Immature natural killer cell (primary cell): ENCODE measurements around the gene CIITA. TPM values are rescaled to one million over a fixed set of nuclear protein-coding genes. Genes with fewer than 3 reads are reported as not detected.
"Not testable (repeated sequence)": the region's sequence is repeated elsewhere in the genome, so short reads cannot be mapped to it uniquely, and the experiment has no call there.

Experiments used
- DNase-seq, 3 donors: peaks; one replicate each; pipeline ENCODE4 v3.0.0; 2022; ENCODE audit warnings: mixed read lengths in 1 of 3
- H3K27ac Mint-ChIP-seq, 6 donors: one replicate each; pipeline ENCODE4 v1.8.0; 2020; ENCODE audit warnings: mixed read lengths in 6 of 6, mild to moderate bottlenecking in 5 of 6, inconsistent platforms in 4 of 6, moderate library complexity in 3 of 6
- H3K27me3 Mint-ChIP-seq, 3 donors: one replicate each; pipeline ENCODE4 v1.8.0; 2020 to 2021; ENCODE audit warnings: low read depth in 3 of 3, mild to moderate bottlenecking in 3 of 3, mixed read lengths in 3 of 3, moderate library complexity in 3 of 3, inconsistent platforms in 1 of 3
- H3K36me3 Mint-ChIP-seq, 3 donors: one replicate each; pipeline ENCODE4 v1.8.0; 2020; ENCODE audit warnings: mixed read lengths in 3 of 3, inconsistent platforms in 2 of 3, mild to moderate bottlenecking in 2 of 3
- H3K4me1 Mint-ChIP-seq, 2 donors: one replicate each; pipeline ENCODE4 v1.8.0; 2020; ENCODE audit warnings: inconsistent platforms in 2 of 2, mild to moderate bottlenecking in 2 of 2, mixed read lengths in 2 of 2, moderate library complexity in 1 of 2
- H3K4me3 Mint-ChIP-seq, 5 donors: one replicate each; pipeline ENCODE4 v1.8.0; 2020; ENCODE audit warnings: mild to moderate bottlenecking in 5 of 5, mixed read lengths in 5 of 5, inconsistent platforms in 3 of 5, moderate library complexity in 3 of 5
- H3K9me3 Mint-ChIP-seq, 6 donors: one replicate each; pipeline ENCODE4 v1.8.0; 2020; ENCODE audit warnings: mild to moderate bottlenecking in 6 of 6, mixed read lengths in 6 of 6, inconsistent platforms in 4 of 6, moderate library complexity in 3 of 6
- polyA plus RNA-seq, 3 donors: library from polyadenylated mRNA; unstranded; fragments of 300-500 nt; fragmentation: Illumina TruSeq; gene quantifications; one replicate each; pipeline ENCODE4 v1.2.3, GENCODE V29; 2021

The CIITA gene
- polyA plus RNA-seq, 3 donors from 2014 or later: 0.25 to 2.4 (median 1.7) TPM

DNA sequence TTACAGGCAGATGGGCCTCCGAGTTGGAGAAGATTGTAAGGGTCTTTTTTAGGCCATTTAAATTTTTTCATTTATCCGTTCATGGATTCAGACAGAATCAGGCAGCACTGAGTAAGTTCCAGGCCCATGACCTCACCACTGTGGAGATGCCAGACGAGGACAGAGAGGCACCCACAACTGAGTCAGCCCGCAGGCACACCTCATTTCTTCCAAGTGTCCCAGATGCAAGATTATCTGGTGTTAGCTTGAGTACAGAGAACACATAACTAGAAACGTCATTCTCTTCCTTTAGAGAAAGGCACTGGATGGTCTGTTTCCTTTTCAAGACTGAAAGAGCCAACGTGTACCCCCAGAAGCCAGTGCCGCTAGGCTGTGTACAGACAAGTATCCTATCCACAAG, 84.2 kb downstream of the CIITA start:
- H3K27ac Mint-ChIP-seq: no peak overlapping the region
- no peak overlapping the region for H3K4me3 Mint-ChIP-seq
- peaks cover 5 to 7% of the 10 kb centered on the region in 2 donors for H3K4me1 Mint-ChIP-seq
- no peak for DNase-seq
- H3K36me3 Mint-ChIP-seq: peaks cover 18 to 36% (median 22%) of the 10 kb centered on the region in 3 donors
- H3K9me3 Mint-ChIP-seq: no peaks in the 10 kb centered on the region
- peaks cover 0 to 1% (median 0%) of the 10 kb centered on the region in 3 donors for H3K27me3 Mint-ChIP-seq

- Mint-ChIP-seq H3K36me3 (peaks cover 12 to 30% (median 16%) of the 10 kb centered on the region in 3 donors), H3K9me3 (no peaks in the 10 kb centered on the region), H3K4me1 (peaks cover 5 to 7% of the 10 kb centered on the region in 2 donors), H3K27me3 (peaks cover 0 to 3% (median 0%) of the 10 kb centered on the region in 3 donors), H3K27ac (no peak overlapping the region), H3K4me3 (no peak overlapping the region)
- peak; percentile 68 to 74 (median 71) for DNase-seq
Measured at GRCh38 chr16:10964039-10964890, 87.3 kb downstream of the CIITA start.

- H3K4me3 Mint-ChIP-seq: no peak overlapping the region
- no peak for DNase-seq
- no peaks in the 10 kb centered on the region for H3K9me3 Mint-ChIP-seq
- peaks cover 5 to 7% of the 10 kb centered on the region in 2 donors for H3K4me1 Mint-ChIP-seq
- peaks cover 0 to 3% (median 0%) of the 10 kb centered on the region in 3 donors for H3K27me3 Mint-ChIP-seq
- H3K36me3 Mint-ChIP-seq: peaks cover 12 to 30% (median 16%) of the 10 kb centered on the region in 3 donors
- H3K27ac Mint-ChIP-seq: no peak overlapping the region
Measured at GRCh38 chr16:10964891-10965326, 87.9 kb downstream of the CIITA start.

GRCh38 chr16:10965440-10966061, 88.5 kb downstream of the CIITA start:
- no peak overlapping the region for H3K4me3 Mint-ChIP-seq
- peaks cover 13 to 26% (median 13%) of the 10 kb centered on the region in 3 donors for H3K36me3 Mint-ChIP-seq
- no peak for DNase-seq
- H3K27ac Mint-ChIP-seq: no peak overlapping the region
- peaks cover 5 to 7% of the 10 kb centered on the region in 2 donors for H3K4me1 Mint-ChIP-seq
- no peaks in the 10 kb centered on the region for H3K9me3 Mint-ChIP-seq
- H3K27me3 Mint-ChIP-seq: peaks cover 0 to 3% (median 3%) of the 10 kb centered on the region in 3 donors

GRCh38 chr16:10966129-10966528, 89.1 kb downstream of the CIITA start:
- Mint-ChIP-seq H3K9me3 (no peaks in the 10 kb centered on the region), H3K36me3 (peaks cover 8 to 27% (median 17%) of the 10 kb centered on the region in 3 donors), H3K4me3 (no peak overlapping the region), H3K27me3 (peaks cover 0 to 3% (median 3%) of the 10 kb centered on the region in 3 donors), H3K4me1 (peaks cover 5 to 7% of the 10 kb centered on the region in 2 donors), H3K27ac (no peak overlapping the region)
- no peak for DNase-seq

- peaks cover 8 to 31% (median 17%) of the 10 kb centered on the region in 3 donors for H3K36me3 Mint-ChIP-seq
- not testable (repeated sequence) for H3K4me3 Mint-ChIP-seq, DNase-seq, H3K9me3 Mint-ChIP-seq, H3K4me1 Mint-ChIP-seq, H3K27ac Mint-ChIP-seq, H3K27me3 Mint-ChIP-seq
Measured at GRCh38 chr16:10966559-10966958, 89.6 kb downstream of the CIITA start.

DNA sequence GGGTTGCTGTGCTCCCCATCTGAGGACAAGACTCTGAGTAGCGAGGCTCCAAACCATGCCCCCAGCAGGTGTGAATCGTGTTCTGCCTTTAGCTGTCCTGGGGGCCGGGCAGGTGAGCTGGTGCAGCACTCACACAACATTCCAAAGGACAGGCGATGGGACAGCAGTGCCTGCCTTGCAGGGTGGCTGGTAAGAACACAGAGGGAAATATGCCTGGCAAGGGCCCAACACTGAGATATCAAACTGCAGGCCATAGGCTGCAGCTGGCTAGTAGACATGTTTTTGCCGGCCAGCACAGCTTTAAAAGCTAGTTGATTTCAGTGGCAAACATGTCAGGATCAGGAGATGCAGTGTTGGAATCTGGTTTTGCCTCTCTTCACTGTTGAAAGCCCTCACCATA, 91.0 kb downstream of the CIITA start:
- Mint-ChIP-seq H3K27ac (no peak overlapping the region), H3K27me3 (peaks cover 0 to 3% (median 2%) of the 10 kb centered on the region in 3 donors), H3K9me3 (no peaks in the 10 kb centered on the region), H3K4me1 (peaks cover 5 to 7% of the 10 kb centered on the region in 2 donors), H3K4me3 (no peak overlapping the region), H3K36me3 (peaks cover 11 to 29% (median 16%) of the 10 kb centered on the region in 3 donors)
- no peak for DNase-seq

- DNase-seq: no peak
- no peak overlapping the region for H3K4me3 Mint-ChIP-seq
- peaks cover 5 to 7% of the 10 kb centered on the region in 2 donors for H3K4me1 Mint-ChIP-seq
- peaks cover 11 to 28% (median 14%) of the 10 kb centered on the region in 3 donors for H3K36me3 Mint-ChIP-seq
- peaks cover 0 to 3% (median 2%) of the 10 kb centered on the region in 3 donors for H3K27me3 Mint-ChIP-seq
- no peak overlapping the region for H3K27ac Mint-ChIP-seq
- H3K9me3 Mint-ChIP-seq: no peaks in the 10 kb centered on the region
Measured at GRCh38 chr16:10968498-10968897, 91.5 kb downstream of the CIITA start.

GRCh38 chr16:10969615-10970014, 92.6 kb downstream of the CIITA start:
- Mint-ChIP-seq H3K4me3 (no peak overlapping the region), H3K36me3 (peaks cover 13 to 22% (median 13%) of the 10 kb centered on the region in 3 donors), H3K9me3 (no peaks in the 10 kb centered on the region), H3K27ac (no peak overlapping the region), H3K27me3 (peaks cover 0 to 3% (median 2%) of the 10 kb centered on the region in 3 donors), H3K4me1 (no peaks in the 10 kb centered on the region)
- DNase-seq: no peak

- Mint-ChIP-seq H3K27me3 (peaks cover 0 to 3% (median 2%) of the 10 kb centered on the region in 3 donors), H3K36me3 (peaks cover 16 to 22% (median 16%) of the 10 kb centered on the region in 3 donors), H3K4me3 (no peak overlapping the region), H3K27ac (no peak overlapping the region), H3K4me1 (no peaks in the 10 kb centered on the region), H3K9me3 (no peaks in the 10 kb centered on the region)
- no peak for DNase-seq
Measured at GRCh38 chr16:10970065-10970464, 93.1 kb downstream of the CIITA start.

- H3K9me3 Mint-ChIP-seq: no peaks in the 10 kb centered on the region
- H3K27ac Mint-ChIP-seq: no peak overlapping the region
- H3K27me3 Mint-ChIP-seq: peaks cover 0 to 3% (median 2%) of the 10 kb centered on the region in 3 donors
- peak; percentile 44 to 55 (median 55) for DNase-seq
- H3K4me1 Mint-ChIP-seq: no peaks in the 10 kb centered on the region
- H3K4me3 Mint-ChIP-seq: no peak overlapping the region
- peaks cover 16 to 25% (median 16%) of the 10 kb centered on the region in 3 donors for H3K36me3 Mint-ChIP-seq
Measured at GRCh38 chr16:10971560-10971961, 94.6 kb downstream of the CIITA start.

- no peak for DNase-seq
- peaks cover 0 to 3% (median 2%) of the 10 kb centered on the region in 3 donors for H3K27me3 Mint-ChIP-seq
- H3K4me3 Mint-ChIP-seq: no peak overlapping the region
- H3K9me3 Mint-ChIP-seq: no peaks in the 10 kb centered on the region
- peaks cover 16 to 25% (median 16%) of the 10 kb centered on the region in 3 donors for H3K36me3 Mint-ChIP-seq
- H3K27ac Mint-ChIP-seq: no peak overlapping the region
- H3K4me1 Mint-ChIP-seq: no peaks in the 10 kb centered on the region
Measured at GRCh38 chr16:10972108-10972818, 95.3 kb downstream of the CIITA start.

GRCh38 chr16:10972819-10973464, 95.9 kb downstream of the CIITA start:
- Mint-ChIP-seq H3K4me3 (no peak overlapping the region), H3K4me1 (no peaks in the 10 kb centered on the region), H3K9me3 (no peaks in the 10 kb centered on the region), H3K27me3 (peaks cover 0 to 3% (median 2%) of the 10 kb centered on the region in 3 donors), H3K36me3 (peaks cover 20 to 29% (median 21%) of the 10 kb centered on the region in 3 donors), H3K27ac (no peak overlapping the region)
- no peak for DNase-seq
